HG02938 (cell line): ENCODE results near the gene CACUL1.
A peak's percentile ranks its signal among the peaks of the same experiment; 100 is the strongest.

Experiments
- ATAC-seq: cut with Tn5 transposase; IDR thresholded peaks from one replicate; pipeline ENCODE4 v1.9.1; 2021; ENCODE audit warnings: mild to moderate bottlenecking, moderate library complexity; ENCODE audit not compliant: unreplicated experiment

CACUL1 gene

GRCh38 chr10:118735294-118735693 lies 19.5 kb downstream of the CACUL1 start:
- no peak for ATAC-seq

- ATAC-seq: no peak
These were observed 20.3 kb downstream of the CACUL1 start for GRCh38 chr10:118734475-118734874.

- peak; percentile 46 for ATAC-seq
These were observed 22.3 kb downstream of the CACUL1 start for GRCh38 chr10:118732245-118733165.

GRCh38 chr10:118730756-118731456 lies 23.9 kb downstream of the CACUL1 start:
- no peak for ATAC-seq

GRCh38 chr10:118729641-118730258 lies 25.0 kb downstream of the CACUL1 start:
- ATAC-seq: peak; percentile 89

GRCh38 chr10:118729200-118729599 lies 25.6 kb downstream of the CACUL1 start:
- no peak for ATAC-seq

- no peak for ATAC-seq
These were observed 28.8 kb downstream of the CACUL1 start for GRCh38 chr10:118725886-118726500.

- ATAC-seq: no peak
These were observed 31.3 kb downstream of the CACUL1 start for GRCh38 chr10:118723466-118723865.

GRCh38 chr10:118721539-118721876 lies 33.3 kb downstream of the CACUL1 start:
- no peak for ATAC-seq

- ATAC-seq: peak; percentile 52
These were observed 33.9 kb downstream of the CACUL1 start for GRCh38 chr10:118720685-118721538.

- ATAC-seq: no peak
These were observed 40.4 kb downstream of the CACUL1 start for GRCh38 chr10:118714366-118714765.

- no peak for ATAC-seq
These were observed 41.7 kb downstream of the CACUL1 start for GRCh38 chr10:118712930-118713634.

- no peak for ATAC-seq
These were observed 42.7 kb downstream of the CACUL1 start for GRCh38 chr10:118712080-118712479.

- no peak for ATAC-seq
These were observed 44.3 kb downstream of the CACUL1 start for GRCh38 chr10:118710487-118710886.

GRCh38 chr10:118708571-118708970 lies 46.2 kb downstream of the CACUL1 start:
- ATAC-seq: no peak

- ATAC-seq: no peak
These were observed 50.1 kb downstream of the CACUL1 start for GRCh38 chr10:118704711-118705110.

GRCh38 chr10:118701529-118702323 lies 53.0 kb downstream of the CACUL1 start:
- ATAC-seq: no peak

GRCh38 chr10:118698421-118698820 lies 56.3 kb downstream of the CACUL1 start:
- peak; percentile 97 for ATAC-seq

GRCh38 chr10:118694848-118695247 lies 59.9 kb downstream of the CACUL1 start:
- no peak for ATAC-seq
